ENCODE measurements around the gene PHF12.
"Not testable (repeated sequence)": the region's sequence is repeated elsewhere in the genome, so short reads cannot be mapped to it uniquely, and the experiment has no call there.

Gene PHF12

GRCh38 chr17:28910534-28910933 lies 40.8 kb downstream of the PHF12 start:
- Histone ChIP-seq H3K4me1 (no peaks in the 10 kb centered on the region), H4K20me1 (peaks cover 0 to 79% (median 48%) of the 10 kb centered on the region in 11 experiments; a peak in 18 of 22 replicates), H3K4me2 (no peak overlapping the region), H3K36me3 (peaks cover 97 to 100% (median 99%) of the 10 kb centered on the region in 11 experiments), H3K27ac (no peak overlapping the region), H3K9ac (no peak overlapping the region), H3K27me3 (no peaks in the 10 kb centered on the region), H3K9me3 (replicated peaks in 1 of 11) (no peaks in the 10 kb centered on the region), H3K4me3 (no peak overlapping the region)
- TF ChIP-seq Cebpa-rat (IDR thresholded peaks at IDR 0.05), result no peak

- Histone ChIP-seq H3K9me3 (replicated peaks in 1 of 11) (no peaks in the 10 kb centered on the region), H3K4me3 (no peak overlapping the region), H3K4me2 (no peak overlapping the region), H3K27ac (no peak overlapping the region), H3K4me1 (peaks cover 0 to 13% (median 7%) of the 10 kb centered on the region in 10 experiments; a peak in 15 of 20 replicates), H4K20me1 (peaks cover 0 to 83% (median 62%) of the 10 kb centered on the region in 11 experiments; a peak in 18 of 22 replicates), H3K27me3 (no peaks in the 10 kb centered on the region), H3K9ac (peak overlapping the region in 1 of 11 experiments; percentile 30; a peak in 2 of 22 replicates), H3K36me3 (peaks cover 79 to 92% (median 82%) of the 10 kb centered on the region in 11 experiments)
- no peak for TF ChIP-seq Cebpa-rat (IDR thresholded peaks at IDR 0.05)
These were observed 42.6 kb downstream of the PHF12 start for GRCh38 chr17:28908640-28909167.

- Histone ChIP-seq H3K27ac (no peak overlapping the region), H3K4me2 (no peak overlapping the region)
These were observed 43.4 kb downstream of the PHF12 start for GRCh38 chr17:28907709-28908475.

GRCh38 chr17:28906706-28907438 lies 44.4 kb downstream of the PHF12 start:
- peaks cover 0 to 71% (median 47%) of the 10 kb centered on the region in 11 experiments; a peak in 16 of 22 replicates for H4K20me1 ChIP-seq
- peaks cover 61 to 74% (median 64%) of the 10 kb centered on the region in 11 experiments for H3K36me3 ChIP-seq
- no peak overlapping the region for H3K4me3 ChIP-seq
- peak overlapping the region in 1 of 11 experiments; percentile 34; a peak in 2 of 22 replicates for H3K9ac ChIP-seq
- H3K27ac ChIP-seq, result no peak overlapping the region
- TF ChIP-seq Cebpa-rat (IDR thresholded peaks at IDR 0.05), result no peak
- H3K4me1 ChIP-seq, result peaks cover 7 to 24% (median 16%) of the 10 kb centered on the region in 10 experiments
- H3K4me2 ChIP-seq, result no peak overlapping the region
- no peaks in the 10 kb centered on the region for H3K9me3 ChIP-seq (replicated peaks in 1 of 11)
- H3K27me3 ChIP-seq, result no peaks in the 10 kb centered on the region

More at GRCh38 chr17:28907709-28908475, 43.4 kb downstream of the PHF12 start:
- no peaks in the 10 kb centered on the region for H3K27me3 ChIP-seq
- no peaks in the 10 kb centered on the region for H3K9me3 ChIP-seq (replicated peaks in 1 of 11)
- peaks cover 71 to 84% (median 74%) of the 10 kb centered on the region in 11 experiments for H3K36me3 ChIP-seq
- no peak for TF ChIP-seq Cebpa-rat (IDR thresholded peaks at IDR 0.05)
- no peak overlapping the region for H3K4me3 ChIP-seq
- H3K9ac ChIP-seq, result peak overlapping the region in 1 of 11 experiments; percentile 34; a peak in 3 of 22 replicates
- peaks cover 5 to 21% (median 14%) of the 10 kb centered on the region in 10 experiments; a peak in 17 of 20 replicates for H3K4me1 ChIP-seq
- peaks cover 0 to 81% (median 58%) of the 10 kb centered on the region in 11 experiments; a peak in 18 of 22 replicates for H4K20me1 ChIP-seq

GRCh38 chr17:28906276-28906675 lies 45.0 kb downstream of the PHF12 start:
- H3K4me1 ChIP-seq, result peaks cover 13 to 29% (median 22%) of the 10 kb centered on the region in 10 experiments
- no peak overlapping the region for H3K27ac ChIP-seq
- H3K9me3 ChIP-seq (replicated peaks in 1 of 11), result no peaks in the 10 kb centered on the region
- no peak overlapping the region for H3K4me2 ChIP-seq
- no peak for TF ChIP-seq Cebpa-rat (IDR thresholded peaks at IDR 0.05)
- peaks cover 55 to 68% (median 58%) of the 10 kb centered on the region in 11 experiments for H3K36me3 ChIP-seq
- no peak overlapping the region for H3K4me3 ChIP-seq
- no peak overlapping the region for H3K9ac ChIP-seq
- H3K27me3 ChIP-seq, result no peaks in the 10 kb centered on the region
- H4K20me1 ChIP-seq, result peaks cover 0 to 65% (median 41%) of the 10 kb centered on the region in 11 experiments; a peak in 16 of 22 replicates

- Histone ChIP-seq H3K4me1 (peaks cover 25 to 39% (median 32%) of the 10 kb centered on the region in 10 experiments), H3K27ac (no peak overlapping the region), H3K4me2 (no peak overlapping the region), H3K4me3 (no peak overlapping the region), H3K36me3 (peaks cover 41 to 64% (median 49%) of the 10 kb centered on the region in 11 experiments), H3K9ac (0 out of 22 replicates have a peak overlapping the region, but pooled peaks of 2 of the 11 experiments have one; percentile 3 to 11), H4K20me1 (peaks cover 0 to 51% (median 33%) of the 10 kb centered on the region in 11 experiments; a peak in 15 of 22 replicates), H3K9me3 (replicated peaks in 1 of 11) (no peaks in the 10 kb centered on the region), H3K27me3 (no peaks in the 10 kb centered on the region)
- no peak for TF ChIP-seq Cebpa-rat (IDR thresholded peaks at IDR 0.05)
These were observed 46.5 kb downstream of the PHF12 start for GRCh38 chr17:28904800-28905199.

GRCh38 chr17:28903546-28903841 lies 47.8 kb downstream of the PHF12 start:
- H3K36me3 ChIP-seq, result peaks cover 28 to 54% (median 36%) of the 10 kb centered on the region in 11 experiments
- not testable (repeated sequence) for H3K9me3 ChIP-seq (replicated peaks in 1 of 11); H3K27me3 ChIP-seq
- peaks cover 31 to 49% (median 40%) of the 10 kb centered on the region in 10 experiments for H3K4me1 ChIP-seq
- H4K20me1 ChIP-seq, result peaks cover 0 to 50% (median 26%) of the 10 kb centered on the region in 11 experiments; a peak in 15 of 22 replicates
- H3K4me2 ChIP-seq, result peak overlapping the region; percentile 53 to 97 (median 85); a peak in 21 of 22 replicates
- 0 out of 22 replicates have a peak overlapping the region, but pooled peaks of 1 of the 11 experiments have one; percentile 87 for H3K9ac ChIP-seq
- H3K4me3 ChIP-seq, result peak overlapping the region in 1 of 10 experiments; percentile 82; a peak in 1 of 20 replicates
- H3K27ac ChIP-seq, result 0 out of 22 replicates have a peak overlapping the region, but pooled peaks of 1 of the 11 experiments have one; percentile 5

GRCh38 chr17:28902819-28903545 lies 48.3 kb downstream of the PHF12 start, which contains the start of gene DHRS13:
TSS of gene DHRS13 (minus strand) at chr17:28903079. CDS start at chr17:28902944, 135 bp downstream.
- peak within 1 kb of the TSS; percentile 29 to 91 (median 83); a peak in 21 of 22 replicates for H3K27ac ChIP-seq

More at GRCh38 chr17:28902819-28903545, 48.3 kb downstream of the PHF12 start, which contains the start of gene DHRS13:
- Histone ChIP-seq H4K20me1 (peaks cover 0 to 46% (median 26%) of the 10 kb centered on the region in 11 experiments; a peak in 15 of 22 replicates), H3K9me3 (replicated peaks in 1 of 11) (no peaks in the 10 kb centered on the region), H3K9ac (peak within 1 kb of the TSS; percentile 78 to 93 (median 87)), H3K27me3 (no peaks in the 10 kb centered on the region), H3K4me3 (peak within 1 kb of the TSS; percentile 72 to 82 (median 80)), H3K4me2 (peak within 1 kb of the TSS; percentile 76 to 97 (median 90)), H3K4me1 (peaks cover 36 to 54% (median 45%) of the 10 kb centered on the region in 10 experiments), H3K36me3 (peaks cover 23 to 50% (median 30%) of the 10 kb centered on the region in 11 experiments)
- no peak for TF ChIP-seq Cebpa-rat (IDR thresholded peaks at IDR 0.05)

All from BLaER1 treated with 17β-estradiol and CSF1 and Interleukin-3, amounts not matched to agents 10 nM and 100 nM (cell line).